Stomach smooth muscle (tissue), 2 donors: ENCODE results near the gene ZCCHC7.
"Not testable (repeated sequence)": the region's sequence is repeated elsewhere in the genome, so short reads cannot be mapped to it uniquely, and the experiment has no call there.

Experiments
- H3K27ac ChIP-seq: one replicate; pipeline ENCODE4 v1.7.0; 2013; ENCODE audit warnings: mild to moderate bottlenecking, low read length, inconsistent platforms
- H3K27me3 ChIP-seq, 2 donors: one replicate each; pipeline ENCODE4 v1.7.0; 2013; ENCODE audit warnings: low read length in 2 of 2; ENCODE audit not compliant: insufficient read depth in 2 of 2, control insufficient read depth in 1 of 2
- H3K36me3 ChIP-seq, 2 donors: one replicate each; pipeline ENCODE4 v1.7.0; 2013; ENCODE audit warnings: low read length in 2 of 2; ENCODE audit not compliant: control insufficient read depth in 2 of 2, insufficient read depth in 2 of 2
- H3K4me1 ChIP-seq: one replicate; pipeline ENCODE4 v1.7.0; 2013; ENCODE audit warnings: low read length; ENCODE audit not compliant: control insufficient read depth, insufficient read depth
- H3K4me3 ChIP-seq, 2 donors: one replicate each; pipeline ENCODE4 v1.7.0; 2013; ENCODE audit warnings: low read length in 2 of 2
- H3K9ac ChIP-seq, 2 donors: one replicate each; pipeline ENCODE4 v1.7.0; 2013; ENCODE audit warnings: low read length in 2 of 2, mild to moderate bottlenecking in 1 of 2
- H3K9me3 ChIP-seq, 2 donors: one replicate each; pipeline ENCODE4 v1.7.0; 2013; ENCODE audit warnings: low read length in 2 of 2; ENCODE audit not compliant: control insufficient read depth in 2 of 2
- donor health status: healthy.
- donor health status: Pancreatic carcinoma.

The ZCCHC7 gene

DNA sequence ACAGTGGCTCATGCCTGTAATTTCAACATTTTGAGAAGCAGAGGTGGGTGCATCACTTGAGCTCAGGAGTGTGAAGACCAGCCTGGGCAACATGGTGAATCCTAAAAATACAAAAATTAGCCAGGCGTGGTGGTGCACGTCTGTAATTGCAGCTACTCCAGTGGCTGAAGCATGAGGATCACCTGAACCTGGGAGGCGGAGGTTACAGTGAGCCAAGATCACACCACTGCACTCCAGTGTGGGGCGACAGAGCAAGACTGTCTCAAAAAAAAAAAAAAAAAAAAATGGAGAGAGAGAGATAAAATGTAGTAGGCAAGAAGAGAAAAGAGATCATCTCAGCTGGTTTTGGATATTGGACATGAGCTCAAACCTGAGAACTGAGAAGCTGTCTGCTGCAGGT is 23.7 kb upstream of the ZCCHC7 start:
- no peak overlapping the region for H3K27ac ChIP-seq
- H3K4me1 ChIP-seq, result no peaks in the 10 kb centered on the region
- no peaks in the 10 kb centered on the region for H3K27me3 ChIP-seq
- no peaks in the 10 kb centered on the region for H3K9me3 ChIP-seq
- no peak overlapping the region for H3K4me3 ChIP-seq
- H3K9ac ChIP-seq, result no peak overlapping the region
- no peaks in the 10 kb centered on the region for H3K36me3 ChIP-seq

DNA sequence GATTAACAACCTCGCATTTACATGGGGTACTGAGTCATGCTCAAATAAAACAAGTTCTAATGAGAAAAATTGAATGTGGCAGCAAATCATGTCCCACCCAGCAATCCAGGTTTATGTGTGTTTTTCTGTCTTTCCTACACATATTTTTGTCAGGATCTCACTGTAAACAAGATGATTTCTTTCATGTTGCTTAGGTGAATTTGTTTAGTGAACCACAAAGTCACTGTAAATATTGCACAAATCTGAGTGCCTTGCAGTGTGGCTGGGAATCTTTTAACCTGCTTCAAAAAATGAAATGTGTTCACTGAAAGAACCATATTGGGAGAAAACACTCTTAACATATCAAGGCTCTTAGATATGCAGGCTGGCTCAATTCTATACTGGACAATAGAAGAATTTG is 23.1 kb upstream of the ZCCHC7 start:
- no peaks in the 10 kb centered on the region for H3K9me3 ChIP-seq

DNA sequence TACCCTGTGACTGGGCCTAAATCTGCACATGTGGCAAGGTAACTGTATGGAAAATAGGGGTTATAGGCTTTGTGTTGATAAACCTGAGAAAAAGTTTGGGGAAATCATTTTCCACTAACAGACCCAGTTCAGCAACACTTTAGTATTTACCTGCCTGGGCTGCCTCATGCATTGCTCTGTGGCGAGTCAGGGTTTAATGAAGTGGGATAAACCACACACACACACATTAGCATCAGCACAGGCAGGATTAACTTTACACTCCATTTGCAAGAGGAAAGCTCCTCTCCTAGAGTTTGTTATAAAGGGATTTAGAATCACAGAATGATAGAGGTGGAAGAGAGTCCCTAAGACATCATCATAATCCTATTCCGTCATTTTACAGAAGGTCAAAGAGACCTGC is 20.0 kb upstream of the ZCCHC7 start:
- Histone ChIP-seq H3K4me1 (no peaks in the 10 kb centered on the region), H3K4me3 (no peak overlapping the region), H3K27me3 (no peaks in the 10 kb centered on the region), H3K9me3 (no peaks in the 10 kb centered on the region), H3K36me3 (no peaks in the 10 kb centered on the region), H3K27ac (no peak overlapping the region), H3K9ac (no peak overlapping the region)

More for the DNA sequence above, 23.1 kb upstream of the ZCCHC7 start:
- H3K27ac ChIP-seq, result no peak overlapping the region
- no peaks in the 10 kb centered on the region for H3K4me1 ChIP-seq
- H3K36me3 ChIP-seq, result no peaks in the 10 kb centered on the region
- no peaks in the 10 kb centered on the region for H3K27me3 ChIP-seq
- H3K4me3 ChIP-seq, result no peak overlapping the region
- H3K9ac ChIP-seq, result no peak overlapping the region

DNA sequence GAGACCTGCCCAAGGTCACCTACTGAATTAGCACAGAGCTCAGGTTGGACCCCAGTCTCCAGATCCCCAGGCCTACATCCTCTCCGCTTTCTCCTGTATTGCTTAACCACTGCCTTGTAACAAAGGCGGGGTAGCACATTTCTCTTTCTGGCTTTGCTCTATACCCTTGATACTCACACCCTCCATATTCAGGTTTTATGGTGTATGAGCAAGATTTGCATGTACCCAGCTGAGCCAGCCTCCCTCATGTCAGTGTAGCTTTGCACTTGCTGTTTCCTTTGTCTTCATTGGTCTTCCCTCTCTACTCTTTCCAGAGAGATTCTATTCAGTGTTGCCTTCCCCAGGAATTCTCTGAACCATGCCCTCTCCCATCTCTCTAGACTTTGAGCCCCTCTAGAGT is 19.6 kb upstream of the ZCCHC7 start:
- Histone ChIP-seq H3K4me3 (no peak overlapping the region), H3K9ac (no peak overlapping the region)

DNA sequence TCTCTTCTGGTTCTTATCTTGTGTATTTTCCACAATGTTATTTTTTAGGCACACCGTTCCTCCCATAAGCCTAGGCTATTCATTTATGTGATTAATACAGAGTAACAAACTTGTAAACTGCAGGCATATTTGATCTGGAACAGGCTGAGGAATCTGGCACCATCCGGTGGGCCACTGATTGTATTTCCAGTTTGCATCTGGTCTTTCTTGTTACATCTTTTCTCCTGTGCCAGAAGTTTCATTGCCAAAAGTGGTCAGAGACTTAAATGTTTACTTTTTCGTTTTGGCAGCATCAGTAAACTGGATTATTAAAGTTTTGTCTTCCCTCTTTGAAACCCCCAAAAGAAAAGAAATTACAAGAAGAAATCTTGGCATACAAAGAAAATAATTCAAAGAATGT is 17.9 kb upstream of the ZCCHC7 start:
- no peaks in the 10 kb centered on the region for H3K36me3 ChIP-seq
- no peaks in the 10 kb centered on the region for H3K4me1 ChIP-seq
- peaks cover 0 to 2% of the 10 kb centered on the region in 2 donors for H3K27me3 ChIP-seq
- no peak overlapping the region for H3K9ac ChIP-seq
- no peaks in the 10 kb centered on the region for H3K9me3 ChIP-seq
- no peak overlapping the region for H3K4me3 ChIP-seq
- H3K27ac ChIP-seq, result no peak overlapping the region

More for the DNA sequence above, 19.6 kb upstream of the ZCCHC7 start:
- Histone ChIP-seq H3K9me3 (no peaks in the 10 kb centered on the region), H3K36me3 (no peaks in the 10 kb centered on the region), H3K27me3 (no peaks in the 10 kb centered on the region), H3K4me1 (no peaks in the 10 kb centered on the region), H3K27ac (no peak overlapping the region)

DNA sequence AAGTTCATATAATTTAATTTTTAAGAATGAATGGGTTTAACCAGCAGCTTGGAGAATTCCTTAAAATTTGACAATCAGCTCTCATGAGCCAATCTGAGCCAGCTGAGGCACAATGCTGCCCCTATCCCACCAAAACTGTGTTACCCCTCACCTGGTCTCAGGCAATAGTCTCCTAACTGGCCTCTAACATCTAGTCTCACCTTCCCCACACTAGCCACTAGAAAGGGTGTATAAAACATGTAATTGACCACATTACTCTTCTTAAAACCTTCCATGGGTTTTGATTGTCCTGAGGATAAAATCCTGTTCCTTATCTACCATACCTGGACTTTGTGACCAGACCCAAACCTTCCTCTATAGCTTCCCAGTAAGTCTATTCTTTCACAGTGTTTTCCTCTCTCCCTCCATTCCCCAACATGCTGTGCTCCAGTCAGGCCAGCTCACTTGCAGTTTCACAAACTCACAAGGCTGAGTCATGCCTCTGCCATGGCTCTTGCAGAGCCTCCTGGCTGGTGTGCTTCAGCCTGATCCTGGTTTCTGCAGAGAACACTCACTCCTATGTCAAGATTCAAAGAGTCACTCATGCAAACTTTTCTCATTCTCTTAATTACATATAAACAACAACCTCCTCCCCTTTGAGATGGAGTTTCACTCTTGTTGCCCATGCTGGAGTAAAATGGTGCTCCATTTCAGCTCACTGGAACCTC is 16.0 kb upstream of the ZCCHC7 start:
- H3K9ac ChIP-seq, result no peak overlapping the region
- peaks cover 0 to 2% of the 10 kb centered on the region in 2 donors for H3K27me3 ChIP-seq
- no peak overlapping the region for H3K27ac ChIP-seq
- H3K4me1 ChIP-seq, result no peaks in the 10 kb centered on the region
- no peak overlapping the region for H3K4me3 ChIP-seq
- peaks cover 0 to 3% of the 10 kb centered on the region in 2 donors for H3K9me3 ChIP-seq
- no peaks in the 10 kb centered on the region for H3K36me3 ChIP-seq

DNA sequence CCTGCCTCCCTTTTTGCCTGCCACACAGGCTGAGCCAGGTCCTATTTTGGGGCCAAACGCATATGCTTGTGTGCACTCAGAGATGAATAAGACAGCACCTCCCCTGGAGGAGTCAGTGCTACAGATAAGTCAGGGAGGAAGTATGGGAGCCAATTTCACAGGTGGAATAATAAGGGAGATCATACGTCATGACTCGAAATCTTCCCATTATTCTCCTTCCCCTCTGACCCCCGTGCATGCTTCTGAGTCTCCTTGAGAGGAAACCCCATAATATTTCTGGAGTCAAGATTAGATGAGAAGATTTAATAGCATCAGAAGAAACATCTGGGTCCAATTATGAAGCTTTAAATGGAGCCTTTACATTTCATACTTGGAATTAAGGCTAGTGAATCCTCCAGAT is 15.1 kb upstream of the ZCCHC7 start:
- H3K27me3 ChIP-seq, result peaks cover 0 to 2% of the 10 kb centered on the region in 2 donors
- peaks cover 0 to 3% of the 10 kb centered on the region in 2 donors for H3K9me3 ChIP-seq
- no peak overlapping the region for H3K4me3 ChIP-seq
- H3K27ac ChIP-seq, result no peak overlapping the region
- no peaks in the 10 kb centered on the region for H3K36me3 ChIP-seq
- H3K9ac ChIP-seq, result no peak overlapping the region
- no peaks in the 10 kb centered on the region for H3K4me1 ChIP-seq

DNA sequence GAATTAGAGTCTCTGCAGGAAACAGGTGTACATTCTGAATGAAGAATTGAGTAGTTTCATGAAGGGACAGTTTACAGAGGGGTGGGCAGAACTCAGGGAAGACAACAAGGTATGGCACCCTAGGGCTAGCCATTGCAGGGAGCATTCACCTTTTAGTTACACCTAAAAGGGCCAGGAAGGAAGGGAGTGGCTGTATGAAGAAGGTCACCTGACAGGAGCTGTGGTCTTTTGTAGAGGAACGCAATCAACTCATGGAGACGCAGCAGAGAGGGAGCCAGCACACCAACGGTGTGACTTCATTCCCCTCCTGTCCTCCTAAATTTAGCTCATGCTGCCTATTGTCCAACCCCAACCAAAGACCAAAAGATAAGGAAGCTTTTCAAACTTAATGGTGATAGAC is 12.7 kb upstream of the ZCCHC7 start:
- H3K9ac ChIP-seq, result no peak overlapping the region
- H3K36me3 ChIP-seq, result no peaks in the 10 kb centered on the region
- H3K27me3 ChIP-seq, result peaks cover 0 to 2% of the 10 kb centered on the region in 2 donors
- peaks cover 0 to 3% of the 10 kb centered on the region in 2 donors for H3K9me3 ChIP-seq
- no peaks in the 10 kb centered on the region for H3K4me1 ChIP-seq
- H3K27ac ChIP-seq, result no peak overlapping the region
- no peak overlapping the region for H3K4me3 ChIP-seq

DNA sequence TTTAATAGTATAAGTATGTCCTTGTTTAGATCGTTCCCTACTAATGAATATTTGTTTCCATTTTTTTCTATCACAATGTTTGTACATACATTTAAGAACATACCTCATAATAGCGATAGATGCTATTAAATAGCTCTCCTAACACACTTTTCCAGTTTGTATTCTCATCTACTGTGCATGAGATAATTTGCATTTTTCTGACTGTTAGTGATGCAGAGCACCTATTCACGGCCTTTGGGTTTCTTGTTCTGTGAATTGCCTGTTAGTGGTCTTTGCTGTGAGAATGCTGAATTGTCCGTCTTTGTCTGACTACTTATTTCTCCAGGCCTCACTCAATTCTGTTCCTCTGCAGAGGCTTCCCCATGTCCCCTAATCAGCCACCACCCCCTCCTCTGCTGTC is 5.9 kb upstream of the ZCCHC7 start:
- H3K27me3 ChIP-seq, H3K9me3 ChIP-seq, H3K27ac ChIP-seq, H3K9ac ChIP-seq, H3K4me3 ChIP-seq, H3K4me1 ChIP-seq, H3K36me3 ChIP-seq: not testable (repeated sequence)

DNA sequence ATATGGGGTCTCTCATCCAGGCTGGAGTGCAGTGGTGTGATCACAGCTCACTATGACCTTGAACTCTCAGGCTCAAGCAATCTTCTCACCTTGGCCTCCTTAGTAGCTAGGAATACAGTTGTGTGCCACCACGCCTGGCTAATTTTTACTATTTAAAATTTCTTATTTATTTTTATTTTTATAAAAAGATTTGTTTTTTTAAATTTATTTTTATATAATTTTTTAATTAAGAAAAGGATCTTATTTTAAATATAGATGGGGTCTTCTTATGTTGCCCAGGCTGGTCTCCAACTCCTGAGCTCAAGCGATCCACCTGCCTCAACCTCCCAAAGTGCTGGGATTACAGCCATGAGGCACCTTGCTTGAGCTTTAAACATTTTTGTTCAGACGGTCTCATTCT is 2.4 kb upstream of the ZCCHC7 start:
- Histone ChIP-seq H3K4me1 (peaks cover 10% of the 10 kb centered on the region), H3K36me3 (no peaks in the 10 kb centered on the region), H3K27me3 (no peaks in the 10 kb centered on the region), H3K4me3 (no peak overlapping the region), H3K9ac (no peak overlapping the region), H3K9me3 (no peaks in the 10 kb centered on the region), H3K27ac (no peak overlapping the region)

DNA sequence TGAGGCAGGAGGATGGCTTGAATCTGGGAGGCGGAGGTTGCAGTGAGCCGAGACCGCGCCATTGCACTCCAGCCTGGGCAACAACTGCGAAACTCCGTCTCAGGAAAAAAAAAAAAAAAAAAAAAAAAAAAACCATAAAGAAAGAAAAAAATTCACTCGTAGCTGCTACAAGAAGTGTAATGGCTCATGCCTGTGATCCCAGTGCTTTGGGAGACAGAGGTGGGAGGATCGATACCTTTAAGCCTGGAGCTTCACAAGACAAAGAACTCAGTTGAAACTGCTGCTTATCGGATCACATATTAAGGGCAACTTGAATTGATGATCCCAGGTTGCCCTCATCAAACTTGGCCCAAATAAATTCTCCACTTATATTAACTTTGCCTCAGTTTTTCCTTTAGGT is 1.0 kb upstream of the ZCCHC7 start:
- H3K27ac ChIP-seq, result no peak overlapping the region
- no peaks in the 10 kb centered on the region for H3K27me3 ChIP-seq
- H3K9me3 ChIP-seq, result no peaks in the 10 kb centered on the region
- no peak overlapping the region for H3K9ac ChIP-seq
- peak overlapping the region in 1 of 2 donors; percentile 90 for H3K4me3 ChIP-seq
- peaks cover 10% of the 10 kb centered on the region for H3K4me1 ChIP-seq
- H3K36me3 ChIP-seq, result no peaks in the 10 kb centered on the region
